Stimulated activated CD8-positive, alpha-beta memory T cell treated with anti-CD3 and anti-CD28 coated beads, Interleukin-15, amount 100 ng/mL, for 48 hours (primary cell): ENCODE data around the gene SLC11A2.
A peak's percentile ranks its signal among the peaks of the same experiment; 100 is the strongest.

Experiments
- DNase-seq, 2 donors: peaks; one replicate each; pipeline ENCODE4 v3.0.0-alpha.2; 2020; ENCODE audit warnings: low read depth in 2 of 2

The SLC11A2 gene

DNA sequence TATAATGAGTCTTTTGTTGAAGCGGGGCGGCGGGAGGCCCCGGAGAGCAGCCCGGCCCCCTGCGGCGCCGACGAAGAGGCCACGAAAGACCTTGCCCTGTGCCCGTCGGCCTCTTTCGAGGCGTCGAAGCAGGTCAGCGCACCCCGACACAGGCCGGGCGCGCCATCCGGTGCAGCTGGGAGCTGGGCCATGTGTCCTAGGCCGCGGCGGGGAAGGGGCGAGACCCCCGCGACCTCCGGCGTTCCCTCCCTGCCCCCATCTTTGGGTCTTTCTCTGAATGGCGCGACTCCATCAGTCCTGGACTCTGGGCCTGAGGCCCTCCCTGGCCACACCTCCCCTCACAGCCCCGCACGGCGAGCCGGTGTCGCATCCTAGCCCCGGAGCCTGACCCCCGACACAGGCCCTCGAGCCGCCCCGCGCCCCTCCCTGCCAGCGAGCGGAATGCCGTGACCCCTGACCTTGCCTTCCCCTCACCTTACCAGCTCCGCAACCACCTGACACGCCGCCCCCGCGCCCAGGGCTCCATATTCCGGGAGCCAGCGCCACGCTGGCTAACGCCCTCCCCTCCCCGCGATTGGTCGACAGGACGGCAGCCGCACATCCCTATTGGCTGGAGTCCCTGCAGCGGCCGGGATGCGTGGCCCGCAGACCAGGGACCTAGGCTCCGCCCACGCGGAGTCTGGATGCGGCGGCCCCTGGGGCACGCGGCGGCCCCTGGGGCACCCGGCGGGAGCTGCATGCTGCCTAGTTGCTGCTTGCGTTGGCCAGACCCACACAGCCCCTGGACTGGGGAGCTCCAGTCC lies at the start of gene SLC11A2:
Gene SLC11A2 (minus strand): TSS at position 549 of the 803 bp plus-strand sequence. CDS start 15,656 bp downstream, outside the sequence.
- peak; percentile 93 to 94 for DNase-seq

DNA sequence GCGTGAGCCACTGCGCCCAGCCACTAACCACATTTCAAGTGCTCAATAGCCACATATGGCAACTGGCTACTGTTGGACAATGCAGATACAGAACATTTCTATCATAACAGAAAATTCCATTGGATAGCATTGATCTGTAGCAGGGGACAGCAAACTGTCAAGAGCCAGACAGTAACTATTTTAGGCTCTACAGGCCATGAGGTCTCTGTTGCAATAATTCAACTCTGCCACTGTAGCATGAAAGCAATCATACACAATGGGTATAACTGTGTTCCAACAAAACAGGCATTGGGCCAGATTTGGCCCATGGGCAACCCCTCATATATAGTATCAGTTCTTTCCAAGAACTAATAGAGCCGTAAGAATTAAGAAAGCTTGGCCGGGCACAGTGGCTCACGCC lies 49.2 kb upstream of the SLC11A2 start:
- DNase-seq = no peak

DNA sequence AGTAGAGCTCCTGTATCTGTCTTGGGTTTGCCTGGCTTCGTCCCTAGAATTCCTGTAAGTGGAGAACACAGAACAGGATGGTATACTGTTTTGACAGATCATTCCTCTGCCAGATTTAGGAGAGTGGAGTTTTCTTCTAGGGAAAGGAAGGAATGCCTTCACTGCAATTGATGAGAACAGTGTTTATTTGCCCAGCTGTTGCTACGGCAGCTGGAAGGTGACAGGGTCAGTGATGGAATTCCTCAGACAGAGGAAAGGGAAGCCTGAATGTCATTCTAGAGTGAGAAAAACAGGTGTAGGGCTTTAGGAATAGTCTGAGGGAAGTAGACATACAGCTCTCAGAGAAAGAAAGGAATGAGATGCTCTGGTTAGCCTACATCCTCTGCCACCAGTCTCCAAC lies 45.5 kb upstream of the SLC11A2 start:
- no peak for DNase-seq

DNA sequence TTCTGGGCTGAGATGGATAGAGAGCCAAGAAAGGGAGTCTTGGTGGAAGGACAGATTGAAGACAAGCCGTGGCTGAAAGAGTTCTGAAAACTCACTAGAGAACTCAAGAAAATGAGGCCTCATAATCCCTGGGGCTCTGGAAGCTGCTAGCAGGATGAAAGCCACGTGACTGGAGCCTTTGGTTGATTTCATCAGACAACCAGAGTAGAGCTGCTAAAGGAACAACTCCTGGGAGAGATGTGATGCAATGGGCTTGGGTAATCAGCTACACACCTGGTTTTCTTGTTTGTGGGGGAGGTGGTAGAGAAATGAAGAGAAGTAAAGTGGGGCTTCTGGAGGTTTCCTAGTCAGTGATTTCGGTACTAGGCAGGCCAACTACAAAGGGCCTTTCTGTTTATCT lies 43.8 kb upstream of the SLC11A2 start:
- DNase-seq = no peak

- DNase-seq = no peak
These were observed 41.6 kb upstream of the SLC11A2 start for GRCh38 chr12:51067771-51068170.

DNA sequence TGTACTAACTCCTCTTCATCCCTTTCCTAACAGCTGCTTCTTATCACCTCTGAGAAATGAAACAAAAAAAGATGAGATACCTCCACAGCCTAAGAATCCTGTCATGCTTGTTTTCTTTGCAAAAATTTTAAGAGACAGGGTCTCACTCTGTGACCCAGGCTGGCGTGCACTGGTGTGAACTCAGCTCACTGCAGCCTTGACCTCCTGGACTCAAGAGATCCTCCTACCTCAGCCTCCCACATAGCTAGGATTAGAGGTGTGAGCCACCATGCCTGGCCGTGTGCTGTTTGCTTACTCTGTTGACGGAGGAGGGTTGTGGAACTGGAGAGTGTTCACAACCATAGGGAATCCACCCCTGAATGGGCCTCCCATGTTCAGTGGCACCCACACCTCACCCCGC lies 41.0 kb upstream of the SLC11A2 start:
- no peak for DNase-seq

- no peak for DNase-seq
These were observed 39.3 kb upstream of the SLC11A2 start for GRCh38 chr12:51065530-51065929.

DNA sequence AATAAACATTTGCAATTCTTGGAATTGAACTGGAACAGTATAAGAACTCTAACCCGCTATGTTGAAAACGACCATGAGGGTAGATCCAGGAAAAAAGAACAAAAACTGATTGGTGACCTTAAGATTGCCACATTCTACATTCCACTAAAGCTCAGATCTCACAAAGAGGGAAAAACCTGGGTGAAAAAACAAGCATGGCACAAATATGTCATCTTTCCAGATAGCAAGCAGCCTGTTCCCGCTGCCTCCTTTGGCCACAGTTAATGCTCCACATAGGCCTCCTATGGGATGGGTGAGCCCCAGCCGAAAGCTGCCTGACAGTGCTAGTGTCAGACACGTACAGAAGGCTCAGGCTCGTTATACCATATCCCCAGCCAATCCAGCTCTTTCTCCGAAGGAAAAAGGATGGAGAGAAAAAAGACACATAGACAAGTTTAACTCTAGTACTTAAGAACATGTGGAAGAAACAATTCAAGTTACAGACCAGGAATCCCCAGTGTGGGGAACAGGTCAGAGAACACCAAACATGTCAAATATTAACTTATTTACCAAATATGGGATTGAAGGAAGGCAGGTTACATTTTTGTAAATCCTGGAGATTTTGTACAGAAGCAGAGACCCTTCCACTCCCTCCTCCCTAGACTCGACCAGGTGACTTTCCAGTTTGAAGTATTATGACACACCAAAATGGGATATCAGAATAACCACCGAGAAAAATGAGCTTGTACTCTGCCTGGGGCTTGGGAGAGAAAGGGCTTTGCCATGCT lies 36.6 kb upstream of the SLC11A2 start:
- no peak for DNase-seq

- DNase-seq = no peak
These were observed 32.9 kb upstream of the SLC11A2 start for GRCh38 chr12:51059086-51059485.

DNA sequence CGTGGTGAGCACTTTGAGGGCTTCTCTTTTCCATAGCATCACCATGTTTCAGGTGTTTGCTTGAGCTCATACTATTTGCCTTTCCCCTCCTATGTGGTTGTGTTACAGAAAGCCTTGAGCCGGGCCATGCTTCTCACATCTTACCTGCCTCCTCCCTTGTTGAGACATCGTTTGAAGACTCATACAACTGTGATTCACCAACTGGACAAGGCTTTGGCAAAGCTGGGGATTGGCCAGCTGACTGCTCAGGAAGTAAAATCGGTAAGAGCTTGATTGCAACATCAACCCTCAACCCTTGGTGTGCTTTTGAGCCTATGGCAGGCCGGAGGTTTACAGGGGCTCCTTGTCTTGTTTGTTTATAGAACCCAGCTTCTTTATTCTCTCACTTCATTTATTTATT lies 30.1 kb upstream of the SLC11A2 start:
- no peak for DNase-seq

- DNase-seq = no peak
These were observed 28.9 kb upstream of the SLC11A2 start for GRCh38 chr12:51055060-51055459.

DNA sequence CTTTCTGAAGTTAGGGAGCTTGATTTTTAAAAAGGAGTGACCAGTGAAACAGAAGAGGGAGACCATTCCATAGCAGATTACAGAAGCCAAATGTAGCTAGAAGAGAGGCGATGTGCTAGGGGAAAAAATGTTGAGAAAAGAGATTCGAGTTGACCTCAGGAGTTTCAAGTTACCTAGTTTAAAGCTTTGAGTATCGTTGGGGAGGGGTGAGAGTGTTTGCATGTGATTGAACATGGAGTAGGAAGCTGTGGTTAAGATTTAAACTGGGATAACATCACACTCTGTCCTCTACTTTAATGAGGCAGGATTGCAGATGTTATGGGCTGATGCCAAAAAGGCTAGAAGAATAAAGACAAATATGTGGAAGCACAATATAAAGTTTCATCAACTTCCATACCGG lies 25.6 kb upstream of the SLC11A2 start:
- DNase-seq = no peak

DNA sequence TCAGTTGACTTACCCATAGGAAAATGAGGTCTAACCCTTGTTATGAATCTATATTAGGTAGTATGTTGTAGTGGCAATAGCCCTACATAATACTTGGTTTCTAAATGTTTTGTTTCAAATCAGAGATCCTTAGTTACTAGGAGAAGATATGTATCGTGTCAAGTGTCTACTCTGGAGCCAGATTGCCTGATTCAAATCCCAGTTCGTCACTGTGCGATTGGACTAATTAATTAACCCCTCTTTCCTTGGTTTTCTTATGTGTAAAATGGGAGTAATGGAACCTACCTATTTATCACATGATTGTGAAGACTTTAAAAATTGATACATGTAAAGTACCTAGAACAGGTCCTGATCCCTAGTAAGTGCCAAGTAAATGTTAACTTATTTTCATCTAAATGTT lies 23.3 kb upstream of the SLC11A2 start:
- no peak for DNase-seq

DNA sequence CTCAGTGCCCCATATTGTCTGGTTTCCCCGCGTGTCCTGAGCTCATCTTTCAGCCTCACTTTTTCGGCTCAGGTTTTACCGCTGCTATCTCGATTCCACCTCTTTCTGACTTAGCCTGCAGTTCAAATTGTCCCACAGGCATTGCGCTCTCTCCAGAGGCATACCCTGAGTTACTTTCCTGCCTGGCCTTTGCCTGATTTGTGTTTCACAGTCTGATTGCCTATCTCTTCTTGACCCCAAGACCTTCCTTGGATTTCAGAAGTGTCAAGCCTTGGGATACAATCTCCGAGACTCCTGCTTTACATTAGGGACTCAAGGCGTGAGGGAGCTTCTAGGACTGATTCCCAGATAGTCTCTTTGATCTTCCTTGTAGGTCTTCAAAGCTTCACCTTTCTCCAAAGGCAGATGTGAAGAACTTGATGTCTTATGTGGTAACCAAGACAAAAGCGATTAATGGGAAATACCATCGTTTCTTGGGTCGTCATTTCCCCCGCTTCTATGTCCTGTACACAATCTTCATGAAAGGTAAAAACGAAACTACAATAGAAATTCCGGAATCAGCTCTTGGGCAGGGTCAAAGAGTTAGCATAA lies 22.6 kb upstream of the SLC11A2 start:
- no peak for DNase-seq

- DNase-seq = peak; percentile 81 to 87
These were observed 21.7 kb upstream of the SLC11A2 start, which contains the start of gene LETMD1 for GRCh38 chr12:51047655-51048540. LETMD1 (plus strand) TSS chr12:51048327; CDS start chr12:51048357, 30 bp downstream.

- no peak for DNase-seq
These were observed 10.1 kb upstream of the SLC11A2 start for GRCh38 chr12:51036279-51036678.

- no peak for DNase-seq
These were observed 7.4 kb upstream of the SLC11A2 start for GRCh38 chr12:51033457-51034089.

- no peak for DNase-seq
These were observed 6.9 kb upstream of the SLC11A2 start for GRCh38 chr12:51033048-51033447.

- no peak for DNase-seq
These were observed 2.6 kb upstream of the SLC11A2 start for GRCh38 chr12:51028813-51029150.

DNA sequence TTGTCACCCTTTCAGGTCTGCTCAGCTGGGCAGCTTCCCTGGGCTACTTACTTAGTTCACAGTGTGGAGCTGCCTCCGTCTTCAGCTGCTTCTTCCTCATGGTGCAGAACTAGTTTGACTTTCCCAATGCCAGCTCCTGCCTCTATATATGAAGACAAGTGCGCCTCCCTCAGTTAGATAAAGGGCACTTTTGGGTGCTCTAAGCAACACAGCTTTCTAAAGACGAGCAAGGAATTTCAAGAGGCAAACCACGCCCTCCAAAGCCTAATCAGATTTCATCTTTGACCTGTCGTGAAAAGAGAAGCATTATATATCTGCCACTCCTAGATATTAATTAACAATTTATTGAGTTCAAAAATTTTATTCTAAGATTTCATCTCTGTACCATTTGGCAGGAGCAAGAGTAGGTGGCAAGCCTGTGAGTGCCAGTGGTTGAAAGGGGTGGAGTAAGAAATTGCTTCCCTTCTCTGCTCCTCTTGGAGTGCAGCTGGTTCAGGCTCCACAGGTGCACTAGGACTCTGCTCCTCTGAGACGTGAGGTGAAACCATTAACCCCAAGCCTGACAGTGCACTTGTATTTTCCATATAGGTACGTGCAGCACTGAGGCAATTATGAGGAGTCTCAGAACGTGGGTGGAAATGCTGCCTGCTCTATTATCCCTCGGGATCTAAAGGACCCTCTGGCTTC lies 2.1 kb upstream of the SLC11A2 start:
- DNase-seq = no peak
